Measurements from ENCODE around the gene HSPH1.

The HSPH1 gene

DNA sequence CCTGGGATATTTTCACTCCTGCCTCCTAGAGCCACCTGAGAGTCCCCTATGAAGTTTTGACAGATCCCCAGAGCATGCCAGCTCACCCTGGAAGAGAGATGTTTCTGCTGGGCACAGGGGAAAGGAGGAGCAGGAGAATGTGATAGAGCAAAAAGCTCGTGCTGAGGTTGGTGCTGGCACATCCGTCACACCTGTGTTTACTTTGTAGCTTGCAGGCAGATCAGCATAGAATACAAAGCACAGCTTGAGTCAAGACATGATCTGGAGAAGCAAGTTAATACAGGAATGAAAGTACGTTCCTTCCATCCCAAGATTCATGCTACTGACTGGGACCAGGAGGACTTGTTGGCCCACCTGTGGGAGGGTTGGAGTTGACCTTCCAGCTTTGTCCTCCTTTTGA is 46.1 kb downstream of the HSPH1 start:
- H3K4me3 ChIP-seq (ENCODE audit: low read length), result no peak overlapping the region
- no peaks in the 10 kb centered on the region for H3K9me3 ChIP-seq (ENCODE audit: control insufficient read depth, insufficient read depth, low read length)
- H3K27me3 ChIP-seq (ENCODE audit: control insufficient read depth, insufficient read depth, low read length), result no peaks in the 10 kb centered on the region
- WGBS (ENCODE audit: insufficient coverage, insufficient read length), result no CpG with 5 or more reads among the region's 3 CpGs
- H3K4me1 ChIP-seq (ENCODE audit: control insufficient read depth, insufficient read depth, low read length), result no peaks in the 10 kb centered on the region
- no peaks in the 10 kb centered on the region for H3K36me3 ChIP-seq (ENCODE audit: control insufficient read depth, insufficient read depth, low read length)
- no peak overlapping the region for H3K27ac ChIP-seq (ENCODE audit: low read length)
- no peak for DNase-seq (ENCODE audit: low read depth, low spot score)

DNA sequence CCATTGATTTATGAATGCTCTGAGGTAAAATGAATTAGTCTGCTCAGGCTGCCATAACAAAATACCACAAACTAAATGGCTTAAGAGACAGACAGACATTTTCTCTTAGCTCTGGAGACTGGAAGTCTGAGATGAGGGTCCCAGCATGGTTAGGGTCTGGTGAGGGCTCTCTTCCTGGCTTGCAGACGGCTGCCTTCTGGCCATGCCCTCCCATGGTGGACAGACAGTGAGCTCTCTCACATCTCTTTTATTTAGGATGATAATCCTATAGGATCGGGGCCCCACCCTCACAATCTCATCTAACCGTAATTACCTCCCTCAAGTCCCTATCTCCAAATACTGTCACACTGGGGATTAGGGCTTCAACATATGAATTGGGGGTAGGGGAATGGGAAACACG is 47.1 kb downstream of the HSPH1 start:
- no peak for DNase-seq (ENCODE audit: low read depth, low spot score)
- no CpG with 5 or more reads among the region's 4 CpGs for WGBS (ENCODE audit: insufficient coverage, insufficient read length)
- H3K27ac ChIP-seq (ENCODE audit: low read length), result no peak overlapping the region
- H3K4me3 ChIP-seq (ENCODE audit: low read length), result no peak overlapping the region
- no peaks in the 10 kb centered on the region for H3K9me3 ChIP-seq (ENCODE audit: control insufficient read depth, insufficient read depth, low read length)
- no peaks in the 10 kb centered on the region for H3K4me1 ChIP-seq (ENCODE audit: control insufficient read depth, insufficient read depth, low read length)
- H3K36me3 ChIP-seq (ENCODE audit: control insufficient read depth, insufficient read depth, low read length), result no peaks in the 10 kb centered on the region
- no peaks in the 10 kb centered on the region for H3K27me3 ChIP-seq (ENCODE audit: control insufficient read depth, insufficient read depth, low read length)

DNA sequence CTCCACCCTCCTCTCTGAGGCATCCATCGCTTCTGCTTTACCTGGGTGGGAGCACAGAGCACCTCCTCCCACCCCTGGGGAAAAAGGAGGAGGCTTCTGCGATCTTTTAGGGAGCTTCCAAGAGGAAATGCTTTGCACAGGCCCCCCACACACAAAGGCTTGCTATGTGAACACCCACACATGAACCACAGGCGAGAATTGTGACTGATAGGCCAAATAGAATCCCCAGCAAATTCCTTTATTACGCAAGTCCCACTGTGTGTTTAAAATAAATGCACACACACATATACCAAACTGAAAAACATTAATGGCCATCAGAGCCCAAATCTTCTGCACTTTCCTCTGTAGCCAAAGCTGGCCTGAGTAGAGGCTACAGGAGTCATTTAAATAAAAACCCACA is 50.6 kb downstream of the HSPH1 start:
- no CpG with 5 or more reads among the region's 4 CpGs for WGBS (ENCODE audit: insufficient coverage, insufficient read length)
- no peak overlapping the region for H3K27ac ChIP-seq (ENCODE audit: low read length)
- no peaks in the 10 kb centered on the region for H3K4me1 ChIP-seq (ENCODE audit: control insufficient read depth, insufficient read depth, low read length)
- H3K4me3 ChIP-seq (ENCODE audit: low read length), result no peak overlapping the region
- no peaks in the 10 kb centered on the region for H3K27me3 ChIP-seq (ENCODE audit: control insufficient read depth, insufficient read depth, low read length)
- H3K36me3 ChIP-seq (ENCODE audit: control insufficient read depth, insufficient read depth, low read length), result no peaks in the 10 kb centered on the region
- no peak for DNase-seq (ENCODE audit: low read depth, low spot score)
- H3K9me3 ChIP-seq (ENCODE audit: control insufficient read depth, insufficient read depth, low read length), result no peaks in the 10 kb centered on the region

DNA sequence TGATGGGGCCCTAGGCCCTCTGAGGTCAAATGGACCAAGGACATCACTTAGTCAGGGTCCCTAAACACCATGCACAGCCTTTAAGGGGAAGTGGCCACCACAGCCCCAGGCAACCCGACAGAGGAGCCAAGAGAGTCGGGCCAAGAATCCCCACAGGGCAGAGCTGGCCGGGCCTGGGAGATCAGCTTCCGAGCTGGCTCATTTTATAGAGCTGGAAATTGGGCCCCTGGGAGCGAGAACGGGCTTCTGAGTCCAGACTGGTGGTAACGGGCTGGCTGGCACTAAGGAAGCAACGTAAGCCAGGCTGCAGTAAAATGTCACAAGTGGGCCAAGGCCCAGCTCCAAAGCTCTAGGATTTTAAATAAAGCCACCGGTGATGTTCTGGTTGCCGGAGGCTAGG is 51.1 kb downstream of the HSPH1 start:
- no peak overlapping the region for H3K4me3 ChIP-seq (ENCODE audit: low read length)
- no peaks in the 10 kb centered on the region for H3K36me3 ChIP-seq (ENCODE audit: control insufficient read depth, insufficient read depth, low read length)
- DNase-seq (ENCODE audit: low read depth, low spot score), result no peak
- H3K27me3 ChIP-seq (ENCODE audit: control insufficient read depth, insufficient read depth, low read length), result no peaks in the 10 kb centered on the region
- no CpG with 5 or more reads among the region's 10 CpGs for WGBS (ENCODE audit: insufficient coverage, insufficient read length)
- H3K4me1 ChIP-seq (ENCODE audit: control insufficient read depth, insufficient read depth, low read length), result no peaks in the 10 kb centered on the region
- no peaks in the 10 kb centered on the region for H3K9me3 ChIP-seq (ENCODE audit: control insufficient read depth, insufficient read depth, low read length)
- no peak overlapping the region for H3K27ac ChIP-seq (ENCODE audit: low read length)

GRCh38 chr13:31110169-31110568 is 51.5 kb downstream of the HSPH1 start:
- no peaks in the 10 kb centered on the region for H3K4me1 ChIP-seq (ENCODE audit: control insufficient read depth, insufficient read depth, low read length)

DNA sequence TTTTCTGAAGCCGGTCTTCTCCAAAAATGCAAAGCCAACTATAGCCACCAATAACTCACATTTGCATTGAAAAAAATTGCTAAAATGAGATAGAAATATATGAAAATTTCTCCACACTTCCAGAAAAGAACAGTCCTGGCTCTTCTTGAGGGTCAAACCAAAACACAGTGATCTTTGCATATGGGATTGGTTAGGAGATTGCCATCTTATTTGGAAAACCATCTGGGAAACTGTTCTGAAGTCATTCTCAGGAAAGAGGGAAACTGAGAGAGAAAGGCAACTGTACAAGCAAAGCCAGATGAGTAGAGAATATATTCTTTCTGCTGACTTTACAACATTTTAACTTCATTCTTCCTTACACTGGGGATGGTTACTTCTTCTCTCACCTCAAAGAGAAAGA is 54.6 kb downstream of the HSPH1 start:
- H3K4me3 ChIP-seq (ENCODE audit: low read length), result no peak overlapping the region
- no peaks in the 10 kb centered on the region for H3K4me1 ChIP-seq (ENCODE audit: control insufficient read depth, insufficient read depth, low read length)
- no peaks in the 10 kb centered on the region for H3K27me3 ChIP-seq (ENCODE audit: control insufficient read depth, insufficient read depth, low read length)
- no peak for DNase-seq (ENCODE audit: low read depth, low spot score)
- H3K9me3 ChIP-seq (ENCODE audit: control insufficient read depth, insufficient read depth, low read length), result no peaks in the 10 kb centered on the region
- WGBS (ENCODE audit: insufficient coverage, insufficient read length), result no CpG with 5 or more reads among the region's 1 CpG
- H3K36me3 ChIP-seq (ENCODE audit: control insufficient read depth, insufficient read depth, low read length), result no peaks in the 10 kb centered on the region
- H3K27ac ChIP-seq (ENCODE audit: low read length), result no peak overlapping the region

More at GRCh38 chr13:31110169-31110568, 51.5 kb downstream of the HSPH1 start:
- Histone ChIP-seq H3K27ac (ENCODE audit: low read length) (no peak overlapping the region), H3K36me3 (ENCODE audit: control insufficient read depth, insufficient read depth, low read length) (no peaks in the 10 kb centered on the region), H3K4me3 (ENCODE audit: low read length) (no peak overlapping the region), H3K9me3 (ENCODE audit: control insufficient read depth, insufficient read depth, low read length) (no peaks in the 10 kb centered on the region), H3K27me3 (ENCODE audit: control insufficient read depth, insufficient read depth, low read length) (no peaks in the 10 kb centered on the region)
- DNase-seq (ENCODE audit: low read depth, low spot score), result no peak
- no CpG with 5 or more reads among the region's 7 CpGs for WGBS (ENCODE audit: insufficient coverage, insufficient read length)

DNA sequence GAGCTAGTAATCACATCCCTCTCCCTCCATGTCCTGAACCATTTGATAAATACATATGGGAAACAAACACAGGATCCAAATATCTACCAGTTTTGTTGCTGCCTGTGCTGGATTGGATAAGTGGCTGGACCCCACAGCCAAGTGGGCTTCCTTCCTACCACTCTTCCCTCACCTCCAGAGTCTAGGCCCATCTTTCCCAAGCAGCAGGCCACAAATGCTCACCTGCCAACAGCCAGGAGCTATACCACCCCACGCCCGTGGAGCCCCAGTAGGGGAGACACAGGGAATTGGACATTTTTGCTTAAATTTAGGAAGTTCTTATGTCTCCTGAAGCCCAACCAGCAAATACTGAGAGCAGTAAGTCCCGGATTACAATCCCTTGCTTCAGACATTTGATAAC is 55.8 kb downstream of the HSPH1 start:
- no CpG with 5 or more reads among the region's 3 CpGs for WGBS (ENCODE audit: insufficient coverage, insufficient read length)
- Histone ChIP-seq H3K27ac (ENCODE audit: low read length) (no peak overlapping the region), H3K27me3 (ENCODE audit: control insufficient read depth, insufficient read depth, low read length) (no peaks in the 10 kb centered on the region), H3K36me3 (ENCODE audit: control insufficient read depth, insufficient read depth, low read length) (no peaks in the 10 kb centered on the region), H3K4me1 (ENCODE audit: control insufficient read depth, insufficient read depth, low read length) (no peaks in the 10 kb centered on the region), H3K4me3 (ENCODE audit: low read length) (no peak overlapping the region), H3K9me3 (ENCODE audit: control insufficient read depth, insufficient read depth, low read length) (no peaks in the 10 kb centered on the region)
- no peak for DNase-seq (ENCODE audit: low read depth, low spot score)

GRCh38 chr13:31105020-31105795 is 56.5 kb downstream of the HSPH1 start:
- no CpG with 5 or more reads among the region's 6 CpGs for WGBS (ENCODE audit: insufficient coverage, insufficient read length)

DNA sequence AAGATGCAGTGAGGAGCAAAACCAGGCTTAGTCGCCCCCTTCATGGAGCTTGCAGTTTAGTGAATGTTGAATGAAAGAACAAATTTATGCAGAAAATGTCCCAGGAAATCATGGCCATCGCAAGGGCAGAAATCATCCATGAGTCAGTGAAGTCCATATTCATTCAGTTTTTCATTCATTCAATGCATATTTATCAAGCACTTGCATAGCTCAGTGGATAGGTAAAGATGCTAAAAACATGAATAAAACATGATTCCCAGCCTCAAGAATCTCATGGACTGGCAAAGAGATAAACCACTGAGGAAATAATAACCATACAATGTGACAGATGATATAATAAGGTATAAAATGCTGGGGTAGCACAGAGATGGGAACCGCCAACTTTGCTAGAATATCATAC is 58.8 kb downstream of the HSPH1 start:
- H3K27me3 ChIP-seq (ENCODE audit: control insufficient read depth, insufficient read depth, low read length), result no peaks in the 10 kb centered on the region
- no peak overlapping the region for H3K4me3 ChIP-seq (ENCODE audit: low read length)
- H3K4me1 ChIP-seq (ENCODE audit: control insufficient read depth, insufficient read depth, low read length), result no peaks in the 10 kb centered on the region
- H3K9me3 ChIP-seq (ENCODE audit: control insufficient read depth, insufficient read depth, low read length), result no peaks in the 10 kb centered on the region
- H3K36me3 ChIP-seq (ENCODE audit: control insufficient read depth, insufficient read depth, low read length), result no peaks in the 10 kb centered on the region
- WGBS (ENCODE audit: insufficient coverage, insufficient read length), result no CpG with 5 or more reads among the region's 3 CpGs
- DNase-seq (ENCODE audit: low read depth, low spot score), result no peak
- no peak overlapping the region for H3K27ac ChIP-seq (ENCODE audit: low read length)

More at GRCh38 chr13:31105020-31105795, 56.5 kb downstream of the HSPH1 start:
- DNase-seq (ENCODE audit: low read depth, low spot score), result no peak
- Histone ChIP-seq H3K36me3 (ENCODE audit: control insufficient read depth, insufficient read depth, low read length) (no peaks in the 10 kb centered on the region), H3K4me1 (ENCODE audit: control insufficient read depth, insufficient read depth, low read length) (no peaks in the 10 kb centered on the region), H3K27me3 (ENCODE audit: control insufficient read depth, insufficient read depth, low read length) (no peaks in the 10 kb centered on the region), H3K4me3 (ENCODE audit: low read length) (no peak overlapping the region), H3K9me3 (ENCODE audit: control insufficient read depth, insufficient read depth, low read length) (no peaks in the 10 kb centered on the region), H3K27ac (ENCODE audit: low read length) (no peak overlapping the region)

DNA sequence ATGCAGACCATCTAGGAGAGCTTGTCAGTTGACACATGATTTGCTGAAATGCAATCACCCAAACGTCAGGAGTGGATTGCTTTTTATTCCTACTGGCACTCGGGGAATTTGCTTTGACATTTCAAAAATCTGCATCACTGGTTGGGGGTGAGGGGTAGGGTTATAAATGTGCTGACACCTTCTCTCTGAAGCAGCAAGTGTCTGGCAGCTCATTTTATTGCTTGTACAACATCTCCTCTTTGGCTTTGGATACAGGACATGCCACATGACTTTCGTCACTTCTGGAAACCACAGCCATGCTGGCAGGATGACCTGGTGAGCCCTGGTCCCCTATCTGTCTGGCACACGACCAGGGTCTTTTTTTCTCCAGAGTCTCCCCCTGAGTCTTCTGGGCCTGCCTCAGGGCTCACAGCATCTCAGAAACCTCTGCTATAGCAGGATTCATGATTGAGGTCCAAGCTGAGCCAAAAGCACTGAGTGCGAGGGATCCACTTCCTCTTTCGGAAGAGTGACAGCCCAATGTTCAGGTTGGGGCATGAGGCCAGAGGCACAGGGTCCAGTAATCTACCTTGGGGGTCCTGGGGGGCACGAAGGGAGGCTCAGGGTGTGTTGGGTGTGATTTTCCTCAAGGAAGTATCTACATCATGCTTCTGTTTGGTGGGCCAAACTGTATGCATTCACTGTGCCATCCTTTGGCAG is 60.1 kb downstream of the HSPH1 start:
- DNase-seq (ENCODE audit: low read depth, low spot score), result no peak
- no CpG with 5 or more reads among the region's 7 CpGs for WGBS (ENCODE audit: insufficient coverage, insufficient read length)
- Histone ChIP-seq H3K4me1 (ENCODE audit: control insufficient read depth, insufficient read depth, low read length) (peaks cover 2% of the 10 kb centered on the region), H3K9me3 (ENCODE audit: control insufficient read depth, insufficient read depth, low read length) (no peaks in the 10 kb centered on the region), H3K27ac (ENCODE audit: low read length) (no peak overlapping the region), H3K27me3 (ENCODE audit: control insufficient read depth, insufficient read depth, low read length) (no peaks in the 10 kb centered on the region), H3K36me3 (ENCODE audit: control insufficient read depth, insufficient read depth, low read length) (no peaks in the 10 kb centered on the region), H3K4me3 (ENCODE audit: low read length) (no peak overlapping the region)

Measured in iPS DF 6.9 (cell line).